Thymus (tissue), 11 donors: ENCODE results near the gene ASCL1. TPM values are rescaled to one million over a fixed set of nuclear protein-coding genes. Genes with fewer than 3 reads are reported as not detected.

Experiments
- DNase-seq, 9 donors: peaks; one replicate each; pipeline ENCODE4 v3.0.0-alpha.2; 2013; ENCODE audit warnings: low spot score in 9 of 9, low read depth in 6 of 9, missing footprints in 1 of 9
- H3K27ac ChIP-seq, 2 donors: one replicate each; pipeline ENCODE4 v1.5.1; 2013; ENCODE audit warnings: control low read depth in 1 of 2, low read depth in 1 of 2, low read length in 1 of 2, mild to moderate bottlenecking in 1 of 2, moderate library complexity in 1 of 2
- H3K27me3 ChIP-seq, 2 donors: one replicate each; pipeline ENCODE4 v1.5.1; 2013; ENCODE audit warnings: low read length in 1 of 2; ENCODE audit not compliant: control insufficient read depth in 2 of 2, insufficient read depth in 1 of 2
- H3K36me3 ChIP-seq, 2 donors: one replicate each; pipeline ENCODE4 v1.5.1; 2013; ENCODE audit warnings: low read length in 1 of 2, mild to moderate bottlenecking in 1 of 2, moderate library complexity in 1 of 2; ENCODE audit not compliant: control insufficient read depth in 2 of 2, insufficient read depth in 2 of 2
- H3K4me1 ChIP-seq, 2 donors: one replicate each; pipeline ENCODE4 v1.5.1; 2013; ENCODE audit warnings: low read length in 2 of 2; ENCODE audit not compliant: control insufficient read depth in 2 of 2, insufficient read depth in 2 of 2
- H3K4me3 ChIP-seq, 2 donors: one replicate each; pipeline ENCODE4 v1.5.1; 2013; ENCODE audit warnings: low read length in 2 of 2, control low read depth in 1 of 2, mild to moderate bottlenecking in 1 of 2
- H3K9me3 ChIP-seq, 2 donors: one replicate each; pipeline ENCODE4 v1.5.1; 2013; ENCODE audit warnings: low read length in 1 of 2, mild to moderate bottlenecking in 1 of 2; ENCODE audit not compliant: control insufficient read depth in 2 of 2, insufficient read depth in 1 of 2
- WGBS: extraction: QIAGEN DNeasy Blood & Tissue Kit; methylation state at CpG from one replicate; pipeline ENCODE4 v1.1.7; 2013; 5-methylcytosine and 5-hydroxymethylcytosine counted together
- polyA plus RNA-seq: library from polyadenylated mRNA; stranded (reverse); fragments of 200-250 nt; gene quantifications from one replicate; pipeline ENCODE4 v1.2.3, GENCODE V29; 2013
- total RNA-seq: library from RNA; stranded (reverse); fragments of 120-200 nt; gene quantifications from one replicate; pipeline ENCODE4 v1.2.4, GENCODE V29; 2013
- donor health status: healthy.

Gene ASCL1
- total and polyA plus RNA-seq, 2 donors = 15.3 to 17.8 TPM

GRCh38 chr12:102916252-102917025 is 41.0 kb upstream of the ASCL1 start:
- 58% methylated on average over 5 of the region's 5 CpGs for WGBS
- Histone ChIP-seq H3K27me3 (peaks cover 0 to 7% of the 10 kb centered on the region in 2 donors), H3K4me1 (no peaks in the 10 kb centered on the region), H3K36me3 (no peaks in the 10 kb centered on the region), H3K9me3 (no peaks in the 10 kb centered on the region), H3K4me3 (no peak overlapping the region), H3K27ac (no peak overlapping the region)
- no peak for DNase-seq

- peak within 1 kb of the TSS in 1 of 2 donors; percentile 10 for H3K4me3 ChIP-seq
These were observed 40.3 kb upstream of the ASCL1 start, which contains the start of gene PAH for GRCh38 chr12:102917026-102917787. Gene PAH, minus strand, starts transcription at chr12:102917244. Its CDS starts 114 bp downstream, at chr12:102917130.

GRCh38 chr12:102918840-102919239 is 38.6 kb upstream of the ASCL1 start:
- no peaks in the 10 kb centered on the region for H3K36me3 ChIP-seq
- no peak overlapping the region for H3K4me3 ChIP-seq
- 77% methylated on average over 2 of the region's 2 CpGs for WGBS
- H3K27me3 ChIP-seq = peaks cover 0 to 7% of the 10 kb centered on the region in 2 donors
- H3K27ac ChIP-seq = no peak overlapping the region
- H3K4me1 ChIP-seq = no peaks in the 10 kb centered on the region
- H3K9me3 ChIP-seq = no peaks in the 10 kb centered on the region
- no peak for DNase-seq

More at GRCh38 chr12:102917026-102917787, 40.3 kb upstream of the ASCL1 start, which contains the start of gene PAH:
- H3K4me1 ChIP-seq = no peaks in the 10 kb centered on the region
- DNase-seq = peak in 1 of 9 donors; percentile 2
- WGBS = 9% methylated on average over 30 of the region's 30 CpGs
- H3K36me3 ChIP-seq = no peaks in the 10 kb centered on the region
- H3K9me3 ChIP-seq = no peaks in the 10 kb centered on the region
- peaks cover 0 to 7% of the 10 kb centered on the region in 2 donors for H3K27me3 ChIP-seq
- H3K27ac ChIP-seq = no peak within 1 kb of the TSS

- no peak overlapping the region for H3K27ac ChIP-seq
- no peaks in the 10 kb centered on the region for H3K9me3 ChIP-seq
- H3K4me3 ChIP-seq = no peak overlapping the region
- H3K36me3 ChIP-seq = no peaks in the 10 kb centered on the region
- no peak for DNase-seq
- peaks cover 0 to 7% of the 10 kb centered on the region in 2 donors for H3K27me3 ChIP-seq
- no peaks in the 10 kb centered on the region for H3K4me1 ChIP-seq
These were observed 37.2 kb upstream of the ASCL1 start for GRCh38 chr12:102920271-102920670.

- DNase-seq = no peak
- H3K27me3 ChIP-seq = peaks cover 0 to 7% of the 10 kb centered on the region in 2 donors
- no peaks in the 10 kb centered on the region for H3K36me3 ChIP-seq
- no peaks in the 10 kb centered on the region for H3K9me3 ChIP-seq
- H3K4me3 ChIP-seq = no peak overlapping the region
- no peaks in the 10 kb centered on the region for H3K4me1 ChIP-seq
- H3K27ac ChIP-seq = no peak overlapping the region
These were observed 36.2 kb upstream of the ASCL1 start for GRCh38 chr12:102921240-102921639.

GRCh38 chr12:102927220-102927619 is 30.3 kb upstream of the ASCL1 start:
- H3K27me3 ChIP-seq = no peaks in the 10 kb centered on the region
- DNase-seq = no peak
- no peaks in the 10 kb centered on the region for H3K4me1 ChIP-seq
- H3K27ac ChIP-seq = no peak overlapping the region
- H3K36me3 ChIP-seq = no peaks in the 10 kb centered on the region
- no peaks in the 10 kb centered on the region for H3K9me3 ChIP-seq
- no peak overlapping the region for H3K4me3 ChIP-seq

GRCh38 chr12:102933168-102933567 is 24.3 kb upstream of the ASCL1 start:
- 74% methylated on average over 1 of the region's 1 CpG for WGBS
- Histone ChIP-seq H3K36me3 (no peaks in the 10 kb centered on the region), H3K27me3 (no peaks in the 10 kb centered on the region), H3K4me1 (no peaks in the 10 kb centered on the region), H3K9me3 (no peaks in the 10 kb centered on the region), H3K4me3 (no peak overlapping the region), H3K27ac (no peak overlapping the region)
- no peak for DNase-seq

- no peaks in the 10 kb centered on the region for H3K9me3 ChIP-seq
- no peak for DNase-seq
- WGBS = 76% methylated on average over 2 of the region's 2 CpGs
- H3K27me3 ChIP-seq = no peaks in the 10 kb centered on the region
- no peak overlapping the region for H3K27ac ChIP-seq
- H3K4me3 ChIP-seq = no peak overlapping the region
- H3K36me3 ChIP-seq = no peaks in the 10 kb centered on the region
- H3K4me1 ChIP-seq = no peaks in the 10 kb centered on the region
These were observed 18.4 kb upstream of the ASCL1 start for GRCh38 chr12:102939059-102939458.

GRCh38 chr12:102939670-102940222 is 17.7 kb upstream of the ASCL1 start:
- WGBS = 93% methylated on average over 2 of the region's 2 CpGs
- no peaks in the 10 kb centered on the region for H3K27me3 ChIP-seq
- no peak for DNase-seq
- no peaks in the 10 kb centered on the region for H3K36me3 ChIP-seq
- H3K4me1 ChIP-seq = no peaks in the 10 kb centered on the region
- H3K4me3 ChIP-seq = no peak overlapping the region
- no peak overlapping the region for H3K27ac ChIP-seq
- H3K9me3 ChIP-seq = no peaks in the 10 kb centered on the region
